Head of caudate nucleus (tissue), 42 donors: ENCODE measurements around the gene SUPT20H.

ENCODE experiments used
- DNase-seq, 42 donors: peaks; one replicate each; pipeline versions ENCODE4 v3.0.0 to v3.0.0-alpha.2; 2020 to 2021; ENCODE audit warnings: mixed read lengths in 7 of 42
- intact Hi-C: fragments of 100-400 bp; cut with DNase I; formaldehyde crosslinking; loops from one replicate; pipeline ENCODE4 v1.15.0; 2022

Gene SUPT20H

DNA sequence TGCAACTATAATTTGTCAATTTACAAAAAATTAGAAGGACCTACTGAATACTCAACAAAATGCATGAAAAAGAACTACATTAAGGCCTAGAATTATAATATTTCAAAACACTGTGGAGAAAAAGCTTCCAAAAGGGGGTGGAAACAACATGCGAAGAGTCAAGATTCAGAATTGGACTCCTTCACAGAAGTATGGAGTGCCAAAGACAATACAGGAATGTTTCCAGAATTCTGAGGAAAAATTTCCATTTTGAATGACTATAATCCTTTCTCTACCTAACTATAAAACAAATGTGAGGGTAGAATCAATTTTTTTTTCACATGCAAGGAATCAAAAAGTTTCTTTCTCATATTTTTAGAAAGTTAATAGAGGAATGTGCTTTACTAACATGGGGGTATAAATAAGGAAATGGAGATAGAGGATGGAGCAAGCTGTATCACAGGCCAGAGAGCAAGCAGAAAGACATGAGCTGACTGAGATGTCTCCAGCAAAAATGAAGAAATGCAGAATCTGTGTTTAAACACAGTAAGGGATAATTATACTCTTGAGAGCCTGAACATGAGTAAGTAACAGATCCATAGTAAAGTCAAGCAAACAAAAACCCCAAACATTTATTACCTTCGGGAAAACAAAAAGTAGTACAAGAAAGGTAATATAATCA, 99.9 kb downstream of the SUPT20H start:
- intact Hi-C loops, result no loop called here
- DNase-seq, result no peak
